ENCODE data around the gene CACNA1C. TPM values are rescaled to one million over a fixed set of nuclear protein-coding genes. Genes with fewer than 3 reads are reported as not detected.

The CACNA1C gene
- total RNA-seq, 1 donor from 2014 or later: 0.14 TPM

- no peaks in the 10 kb centered on the region for H3K4me1 Mint-ChIP-seq (ENCODE audit: low read depth)
- intact Hi-C loops (cut with micrococcal nuclease): no loop called here
- no peak overlapping the region for H3K27ac Mint-ChIP-seq
- peaks cover 3% of the 10 kb centered on the region for H3K27me3 Mint-ChIP-seq (ENCODE audit: low read depth)
- no peaks in the 10 kb centered on the region for H3K36me3 Mint-ChIP-seq (ENCODE audit: low read depth)
- no peak for DNase-seq (ENCODE audit: low spot score)
- no peak overlapping the region for H3K4me3 Mint-ChIP-seq (ENCODE audit: low read depth)
- no peaks in the 10 kb centered on the region for H3K9me3 Mint-ChIP-seq
Observed at GRCh38 chr12:2413301-2413700, 360.5 kb downstream of the CACNA1C start.

- Mint-ChIP-seq H3K27ac (no peak overlapping the region), H3K4me3 (ENCODE audit: low read depth) (no peak overlapping the region), H3K9me3 (no peaks in the 10 kb centered on the region), H3K27me3 (ENCODE audit: low read depth) (no peaks in the 10 kb centered on the region), H3K4me1 (ENCODE audit: low read depth) (no peaks in the 10 kb centered on the region), H3K36me3 (ENCODE audit: low read depth) (no peaks in the 10 kb centered on the region)
- intact Hi-C loops (cut with micrococcal nuclease): no loop called here
- DNase-seq (ENCODE audit: low spot score): no peak
Observed at GRCh38 chr12:2413999-2414792, 361.4 kb downstream of the CACNA1C start.

GRCh38 chr12:2414810-2415567 lies 362.2 kb downstream of the CACNA1C start:
- DNase-seq (ENCODE audit: low spot score): no peak
- intact Hi-C loops (cut with micrococcal nuclease): no loop called here
- no peaks in the 10 kb centered on the region for H3K4me1 Mint-ChIP-seq (ENCODE audit: low read depth)
- H3K36me3 Mint-ChIP-seq (ENCODE audit: low read depth): no peaks in the 10 kb centered on the region
- H3K4me3 Mint-ChIP-seq (ENCODE audit: low read depth): no peak overlapping the region
- no peak overlapping the region for H3K27ac Mint-ChIP-seq
- H3K9me3 Mint-ChIP-seq: no peaks in the 10 kb centered on the region
- no peaks in the 10 kb centered on the region for H3K27me3 Mint-ChIP-seq (ENCODE audit: low read depth)

- H3K27ac Mint-ChIP-seq: no peak overlapping the region
- H3K4me1 Mint-ChIP-seq (ENCODE audit: low read depth): no peaks in the 10 kb centered on the region
- no peak for DNase-seq (ENCODE audit: low spot score)
- no peaks in the 10 kb centered on the region for H3K9me3 Mint-ChIP-seq
- H3K36me3 Mint-ChIP-seq (ENCODE audit: low read depth): no peaks in the 10 kb centered on the region
- intact Hi-C loops (cut with micrococcal nuclease): no loop called here
- no peaks in the 10 kb centered on the region for H3K27me3 Mint-ChIP-seq (ENCODE audit: low read depth)
- no peak overlapping the region for H3K4me3 Mint-ChIP-seq (ENCODE audit: low read depth)
Observed at GRCh38 chr12:2415568-2415944, 362.8 kb downstream of the CACNA1C start.

GRCh38 chr12:2416158-2416557 lies 363.4 kb downstream of the CACNA1C start:
- no peak for DNase-seq (ENCODE audit: low spot score)
- Mint-ChIP-seq H3K4me1 (ENCODE audit: low read depth) (no peaks in the 10 kb centered on the region), H3K27me3 (ENCODE audit: low read depth) (peaks cover under 1% of the 10 kb centered on the region), H3K4me3 (ENCODE audit: low read depth) (no peak overlapping the region), H3K27ac (no peak overlapping the region), H3K9me3 (no peaks in the 10 kb centered on the region), H3K36me3 (ENCODE audit: low read depth) (no peaks in the 10 kb centered on the region)
- intact Hi-C loops (cut with micrococcal nuclease): no loop called here

GRCh38 chr12:2417481-2418160 lies 364.8 kb downstream of the CACNA1C start:
- H3K4me3 Mint-ChIP-seq (ENCODE audit: low read depth): no peak overlapping the region

GRCh38 chr12:2418579-2418978 lies 365.8 kb downstream of the CACNA1C start:
- no peak overlapping the region for H3K27ac Mint-ChIP-seq
- no peak overlapping the region for H3K4me3 Mint-ChIP-seq (ENCODE audit: low read depth)
- no peaks in the 10 kb centered on the region for H3K4me1 Mint-ChIP-seq (ENCODE audit: low read depth)
- intact Hi-C loops (cut with micrococcal nuclease): no loop called here
- peaks cover 2% of the 10 kb centered on the region for H3K27me3 Mint-ChIP-seq (ENCODE audit: low read depth)
- H3K36me3 Mint-ChIP-seq (ENCODE audit: low read depth): no peaks in the 10 kb centered on the region
- H3K9me3 Mint-ChIP-seq: no peaks in the 10 kb centered on the region
- DNase-seq (ENCODE audit: low spot score): no peak

More at GRCh38 chr12:2417481-2418160, 364.8 kb downstream of the CACNA1C start:
- no peaks in the 10 kb centered on the region for H3K36me3 Mint-ChIP-seq (ENCODE audit: low read depth)
- no peaks in the 10 kb centered on the region for H3K4me1 Mint-ChIP-seq (ENCODE audit: low read depth)
- peaks cover 2% of the 10 kb centered on the region for H3K27me3 Mint-ChIP-seq (ENCODE audit: low read depth)
- intact Hi-C loops (cut with micrococcal nuclease): no loop called here
- no peak for DNase-seq (ENCODE audit: low spot score)
- H3K27ac Mint-ChIP-seq: no peak overlapping the region
- H3K9me3 Mint-ChIP-seq: no peaks in the 10 kb centered on the region

- intact Hi-C loops (cut with micrococcal nuclease): no loop called here
- no peaks in the 10 kb centered on the region for H3K4me1 Mint-ChIP-seq (ENCODE audit: low read depth)
- no peak for DNase-seq (ENCODE audit: low spot score)
- H3K36me3 Mint-ChIP-seq (ENCODE audit: low read depth): no peaks in the 10 kb centered on the region
- H3K27ac Mint-ChIP-seq: no peak overlapping the region
- peaks cover 7% of the 10 kb centered on the region for H3K27me3 Mint-ChIP-seq (ENCODE audit: low read depth)
- no peaks in the 10 kb centered on the region for H3K9me3 Mint-ChIP-seq
- no peak overlapping the region for H3K4me3 Mint-ChIP-seq (ENCODE audit: low read depth)
Observed at GRCh38 chr12:2422591-2422990, 369.8 kb downstream of the CACNA1C start.

GRCh38 chr12:2429032-2429431 lies 376.2 kb downstream of the CACNA1C start:
- no peaks in the 10 kb centered on the region for H3K4me1 Mint-ChIP-seq (ENCODE audit: low read depth)
- DNase-seq (ENCODE audit: low spot score): no peak
- peaks cover 6% of the 10 kb centered on the region for H3K27me3 Mint-ChIP-seq (ENCODE audit: low read depth)
- no peaks in the 10 kb centered on the region for H3K36me3 Mint-ChIP-seq (ENCODE audit: low read depth)
- no peaks in the 10 kb centered on the region for H3K9me3 Mint-ChIP-seq
- no peak overlapping the region for H3K27ac Mint-ChIP-seq
- no peak overlapping the region for H3K4me3 Mint-ChIP-seq (ENCODE audit: low read depth)
- intact Hi-C loops (cut with micrococcal nuclease): no loop called here

GRCh38 chr12:2431810-2432209 lies 379.0 kb downstream of the CACNA1C start:
- Mint-ChIP-seq H3K27me3 (ENCODE audit: low read depth) (peaks cover 6% of the 10 kb centered on the region), H3K9me3 (no peaks in the 10 kb centered on the region), H3K4me3 (ENCODE audit: low read depth) (no peak overlapping the region), H3K27ac (no peak overlapping the region), H3K36me3 (ENCODE audit: low read depth) (no peaks in the 10 kb centered on the region), H3K4me1 (ENCODE audit: low read depth) (no peaks in the 10 kb centered on the region)
- no peak for DNase-seq (ENCODE audit: low spot score)
- intact Hi-C loops (cut with micrococcal nuclease): no loop called here

GRCh38 chr12:2432856-2433255 lies 380.1 kb downstream of the CACNA1C start:
- no peaks in the 10 kb centered on the region for H3K36me3 Mint-ChIP-seq (ENCODE audit: low read depth)
- no peak overlapping the region for H3K4me3 Mint-ChIP-seq (ENCODE audit: low read depth)
- no peaks in the 10 kb centered on the region for H3K4me1 Mint-ChIP-seq (ENCODE audit: low read depth)
- no peak for DNase-seq (ENCODE audit: low spot score)
- peaks cover 5% of the 10 kb centered on the region for H3K27me3 Mint-ChIP-seq (ENCODE audit: low read depth)
- no peak overlapping the region for H3K27ac Mint-ChIP-seq
- H3K9me3 Mint-ChIP-seq: no peaks in the 10 kb centered on the region
- intact Hi-C loops (cut with micrococcal nuclease): no loop called here

- Mint-ChIP-seq H3K36me3 (ENCODE audit: low read depth) (no peaks in the 10 kb centered on the region), H3K9me3 (no peaks in the 10 kb centered on the region), H3K27me3 (ENCODE audit: low read depth) (peaks cover 2% of the 10 kb centered on the region), H3K4me3 (ENCODE audit: low read depth) (no peak overlapping the region), H3K4me1 (ENCODE audit: low read depth) (no peaks in the 10 kb centered on the region), H3K27ac (no peak overlapping the region)
- DNase-seq (ENCODE audit: low spot score): no peak
- intact Hi-C loops (cut with micrococcal nuclease): no loop called here
Observed at GRCh38 chr12:2435511-2435910, 382.7 kb downstream of the CACNA1C start.
